ENCODE data around the gene SNUPN.

SNUPN gene

DNA sequence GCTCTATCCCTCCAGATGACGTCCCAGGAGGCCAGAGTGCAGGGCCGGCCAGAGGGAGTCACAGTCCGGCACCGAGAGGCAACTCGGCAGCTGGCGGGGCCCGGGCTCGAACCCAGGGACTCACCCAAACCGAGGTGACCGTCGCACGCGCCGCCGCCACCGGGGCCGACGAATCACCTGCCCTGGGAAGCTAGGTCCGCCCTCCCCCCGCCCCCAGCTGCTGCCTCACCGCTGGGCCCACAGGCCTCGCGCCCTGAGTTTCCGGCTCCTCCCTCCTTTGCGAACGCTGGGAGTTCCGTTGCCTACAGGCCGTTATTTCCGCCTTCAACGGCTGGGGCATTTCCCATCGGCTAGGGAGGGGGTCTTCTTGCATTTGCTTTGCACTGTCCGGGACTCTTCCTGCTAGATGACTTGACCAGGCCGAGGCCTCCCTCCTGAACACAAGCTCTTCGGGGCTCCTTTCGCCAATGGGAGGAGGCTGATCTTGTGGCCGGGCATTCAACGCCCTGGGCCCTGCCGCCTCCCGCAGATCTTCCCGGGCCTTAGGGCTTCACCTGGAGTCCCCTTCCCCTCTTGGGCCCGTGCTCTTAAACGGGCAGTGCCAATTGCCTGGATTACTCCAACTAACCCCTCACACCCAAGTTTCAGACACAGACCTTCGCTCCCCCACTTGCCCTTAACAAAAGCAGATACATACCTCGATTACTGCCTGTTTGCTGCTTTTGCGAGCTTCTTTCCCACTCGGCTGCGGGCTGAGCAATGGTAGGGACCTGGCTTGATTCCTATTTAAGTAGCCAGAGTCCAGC is at the start of gene SNUPN:
SNUPN (minus strand) TSS at position 184 of the 806 bp plus-strand sequence. CDS start 4,674 bp downstream, outside the sequence.
- peak; percentile 74 for DNase-seq

DNA sequence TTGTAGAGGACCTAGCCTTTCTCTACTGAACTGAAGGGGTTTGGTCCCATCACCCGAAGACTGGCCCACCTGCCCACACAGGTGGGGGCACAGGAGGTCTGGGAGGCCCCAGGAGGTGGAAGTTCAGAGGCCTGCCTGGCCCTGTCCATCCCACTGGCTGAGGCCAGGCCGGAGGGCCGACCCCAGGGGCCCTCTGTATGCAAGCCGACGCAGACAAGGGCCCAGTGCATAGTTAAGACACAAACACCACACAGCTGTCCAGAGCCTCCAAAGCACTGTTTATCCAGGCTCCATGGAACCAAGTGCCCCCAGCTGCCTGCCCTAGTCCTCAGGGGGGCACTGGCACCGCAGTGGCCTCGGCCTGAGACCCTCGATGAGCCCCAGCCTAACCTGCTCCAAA is 48.8 kb upstream of the SNUPN start:
- no peak for DNase-seq

DNA sequence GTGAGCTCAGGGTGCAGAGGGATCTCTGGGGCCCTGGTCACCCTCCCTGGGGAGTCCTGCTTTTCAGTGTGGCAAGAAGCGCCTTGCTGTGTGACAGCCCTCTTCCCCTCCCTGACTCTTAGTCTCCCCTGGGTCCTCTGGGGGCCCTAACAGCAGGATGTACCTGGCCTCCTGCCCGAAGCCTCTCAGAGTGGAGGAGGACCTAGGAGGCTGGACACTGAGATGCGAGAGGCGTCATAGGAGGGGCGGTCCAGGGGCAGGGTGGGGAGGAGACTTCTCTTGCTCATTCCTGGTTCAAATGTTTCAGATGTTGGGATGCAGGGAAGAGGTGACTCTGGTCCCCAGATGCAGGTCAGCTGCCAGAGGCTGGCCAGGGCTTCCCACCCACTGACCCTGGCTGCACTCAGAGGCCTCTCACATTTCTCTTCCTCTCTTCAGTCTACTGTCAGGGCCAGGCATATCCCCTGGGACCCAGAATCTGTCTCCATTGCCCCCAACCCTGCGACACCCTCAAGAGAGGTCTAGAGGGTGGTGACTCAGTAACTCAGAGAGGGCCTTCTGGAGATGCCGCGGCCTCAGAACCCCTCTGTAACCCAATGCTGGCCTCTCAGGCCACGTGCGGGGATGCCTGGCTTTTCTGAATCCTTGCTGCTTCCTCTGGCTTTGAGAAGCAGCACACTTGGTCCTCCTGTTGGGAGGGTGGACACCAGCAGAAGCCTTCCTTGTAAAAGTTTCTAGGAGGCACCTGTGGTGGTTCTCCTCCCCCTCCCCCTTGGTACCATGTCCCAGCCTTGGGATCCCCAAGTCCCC is 48.1 kb upstream of the SNUPN start:
- peak; percentile 5 for DNase-seq

DNA sequence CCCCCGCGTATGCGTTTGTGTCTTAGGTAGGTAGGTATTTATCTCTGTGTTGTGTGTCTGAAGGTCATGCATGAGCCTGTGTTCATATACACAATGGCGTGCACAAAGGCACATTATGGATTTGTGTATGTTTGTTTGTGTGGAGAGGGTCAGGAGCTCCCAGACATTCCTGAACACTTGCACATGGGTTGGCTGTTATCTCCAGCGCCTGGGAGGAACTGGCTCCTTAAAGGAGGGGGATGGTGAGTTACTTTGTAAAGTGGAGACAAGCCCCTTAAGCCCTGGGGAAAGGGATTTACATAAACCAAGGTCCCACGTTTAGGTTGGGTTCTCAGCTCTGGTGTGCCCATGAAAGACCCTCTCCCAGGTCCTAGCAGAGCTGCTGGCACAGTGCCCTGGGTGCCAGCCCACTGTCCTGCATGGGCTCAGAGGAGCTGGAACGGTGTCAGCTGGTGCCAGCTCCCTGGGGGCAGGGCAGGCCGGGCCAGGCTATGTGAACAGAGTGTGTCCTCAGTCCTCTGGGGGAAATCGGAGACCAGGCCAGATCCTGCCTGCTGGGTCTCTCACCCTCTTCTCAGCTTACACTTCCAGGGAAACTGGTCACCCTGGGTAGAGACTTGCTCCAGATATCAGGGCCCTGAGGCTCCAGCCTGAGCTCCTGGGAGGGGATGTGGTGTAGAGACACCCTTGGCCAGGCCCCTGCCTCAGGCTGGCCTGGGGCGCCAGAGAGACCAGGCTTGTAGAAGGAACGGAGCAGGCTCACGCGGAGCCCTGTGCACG is 47.3 kb upstream of the SNUPN start:
- DNase-seq, result no peak

DNA sequence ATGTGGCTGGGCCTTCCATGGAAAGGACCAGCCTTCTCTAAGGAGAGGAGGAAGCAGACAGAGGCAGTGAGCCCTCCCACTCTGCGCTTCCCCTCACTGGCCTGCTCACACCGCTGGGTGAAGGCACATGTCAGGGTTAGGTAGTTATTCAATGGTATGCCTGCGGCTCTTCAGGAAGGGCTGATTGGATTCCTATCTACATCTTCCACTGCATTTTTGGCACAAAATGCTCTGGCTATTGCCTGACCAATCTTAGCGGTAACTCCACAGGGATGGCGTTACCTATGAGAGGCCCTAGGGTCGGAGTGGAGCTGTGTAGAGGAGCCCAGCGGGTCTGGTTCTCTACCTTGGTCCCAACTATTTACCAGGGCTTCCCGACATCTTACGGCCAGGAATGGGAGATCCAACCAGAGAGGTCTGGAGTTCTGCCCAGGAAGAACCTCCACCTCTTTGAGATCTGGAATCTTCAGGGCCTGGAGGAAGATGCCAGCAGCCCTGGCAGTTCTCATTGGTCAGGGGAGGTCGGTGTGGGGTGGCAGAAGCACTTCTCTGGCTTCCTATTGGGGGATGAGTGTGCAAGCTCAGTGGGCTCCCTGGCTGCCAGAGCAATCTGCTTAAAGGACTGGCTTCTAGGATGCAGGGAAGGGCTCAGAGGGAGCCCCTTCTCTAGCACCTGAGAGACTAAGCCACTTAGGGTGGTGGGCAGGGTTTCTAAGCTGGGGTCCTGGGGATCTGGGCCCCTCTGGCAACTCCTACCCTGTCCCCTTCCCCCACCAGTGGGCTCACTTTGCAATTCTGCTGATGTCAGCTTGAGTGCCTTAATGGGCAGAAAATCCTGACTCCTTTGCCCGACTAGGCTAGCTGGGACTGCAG is 46.4 kb upstream of the SNUPN start:
- DNase-seq, result no peak

DNA sequence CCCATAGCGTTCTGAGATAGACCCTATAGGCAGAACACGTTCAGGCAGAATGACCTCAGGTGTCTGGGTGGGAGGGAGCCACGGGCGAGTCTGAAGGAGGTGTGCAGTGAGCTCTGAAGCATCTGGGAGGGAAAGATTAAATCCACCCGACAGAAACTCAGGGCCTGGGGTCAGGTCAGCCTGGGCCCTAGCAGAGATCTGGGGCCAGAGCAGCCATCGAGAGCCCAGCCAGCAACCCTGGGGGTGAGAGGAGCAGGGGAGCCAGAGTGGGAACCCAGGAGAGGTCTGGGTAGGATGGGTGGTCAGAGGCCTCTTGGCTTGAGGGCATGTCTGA is 44.3 kb upstream of the SNUPN start:
- no peak for DNase-seq

DNA sequence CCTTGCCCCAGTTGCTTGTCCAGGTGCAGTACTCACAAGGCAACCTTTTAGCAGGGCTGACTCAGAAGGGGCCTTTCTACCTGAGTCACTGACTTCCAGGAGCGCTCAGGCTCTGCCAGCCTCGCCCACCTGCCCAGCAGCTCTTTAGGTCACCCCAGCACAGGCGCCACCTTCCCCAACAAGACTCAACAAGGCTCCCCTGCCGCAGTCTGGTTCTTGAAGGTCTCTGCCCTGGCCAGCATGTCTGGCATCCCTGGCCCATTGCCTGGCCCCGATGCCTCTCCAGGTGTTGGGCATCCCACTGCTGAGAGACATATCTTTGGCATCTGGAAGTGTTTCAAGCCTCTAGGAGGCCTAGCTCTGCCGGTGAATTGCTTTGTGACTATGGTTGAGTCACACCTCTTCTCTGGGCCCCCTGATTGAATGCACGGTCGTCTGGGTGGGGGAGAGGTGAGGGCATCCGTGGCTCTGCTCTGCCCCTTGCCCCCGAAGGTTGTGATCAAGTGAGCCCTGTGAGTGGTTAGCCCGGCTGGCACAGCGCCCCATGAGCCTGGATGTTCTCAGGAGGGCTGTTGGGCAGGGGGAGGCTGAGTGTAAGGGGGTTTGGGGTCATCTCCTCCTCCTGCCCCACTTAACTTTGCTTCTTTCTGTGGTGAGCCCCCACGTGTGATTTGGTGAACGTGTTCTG is 43.8 kb upstream of the SNUPN start:
- DNase-seq, result no peak

DNA sequence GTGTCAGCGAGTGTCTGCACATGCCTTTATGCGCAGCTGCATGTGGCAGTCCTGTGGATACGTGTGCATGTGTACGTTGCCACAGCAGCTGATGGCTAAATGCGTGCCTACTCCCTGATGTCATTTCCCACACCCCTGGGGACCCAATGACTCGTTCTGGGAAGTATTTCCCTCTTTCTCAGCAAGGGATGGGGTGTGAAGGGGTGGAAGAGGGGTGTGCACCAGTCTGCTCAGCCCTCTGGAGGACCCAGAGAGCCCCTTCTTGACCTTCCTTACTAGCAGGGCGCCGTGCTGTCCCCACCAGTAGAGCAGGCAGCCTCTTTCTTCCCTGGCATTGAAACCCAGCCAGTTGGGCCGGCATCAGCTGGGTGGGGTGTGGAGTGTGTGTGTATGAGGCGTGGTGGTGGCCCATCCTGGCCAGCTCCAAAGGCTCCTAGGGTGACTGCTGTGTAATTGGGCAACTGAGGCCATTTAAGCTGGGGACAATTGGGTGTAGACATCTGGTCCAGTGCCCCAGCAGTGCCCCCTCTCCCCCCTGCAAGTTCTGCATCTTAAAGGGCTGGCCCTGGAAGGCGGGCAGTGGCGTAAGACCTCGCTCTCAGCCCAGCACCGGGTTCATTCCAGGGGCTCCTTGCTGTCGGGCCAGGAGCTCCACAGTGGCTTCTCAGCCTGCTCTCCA is 41.4 kb upstream of the SNUPN start:
- no peak for DNase-seq

DNA sequence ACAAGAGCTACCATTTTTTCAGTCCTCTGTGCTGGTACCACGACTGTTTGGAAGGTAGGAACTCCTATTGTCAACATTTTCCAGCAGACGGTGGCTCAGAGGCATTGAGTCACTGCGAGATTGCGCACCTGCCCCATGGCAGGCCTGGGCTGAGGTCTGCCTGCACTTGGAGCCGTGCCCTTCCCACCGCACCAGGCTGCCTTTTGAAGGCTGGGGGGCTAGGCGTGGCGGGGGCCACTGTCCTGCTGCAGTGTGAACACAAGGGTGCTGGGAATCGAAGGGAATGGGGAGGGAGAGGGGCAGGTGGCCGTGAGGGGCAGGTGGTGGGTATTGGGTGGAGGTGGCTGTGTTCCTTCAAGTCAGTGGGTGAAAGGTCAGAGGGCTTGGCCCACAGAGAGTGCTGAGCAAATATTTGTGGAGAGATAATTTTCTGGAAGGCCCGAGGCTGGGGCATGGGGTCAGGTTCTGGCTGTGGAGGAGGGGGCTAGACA is 38.5 kb upstream of the SNUPN start:
- no peak for DNase-seq

DNA sequence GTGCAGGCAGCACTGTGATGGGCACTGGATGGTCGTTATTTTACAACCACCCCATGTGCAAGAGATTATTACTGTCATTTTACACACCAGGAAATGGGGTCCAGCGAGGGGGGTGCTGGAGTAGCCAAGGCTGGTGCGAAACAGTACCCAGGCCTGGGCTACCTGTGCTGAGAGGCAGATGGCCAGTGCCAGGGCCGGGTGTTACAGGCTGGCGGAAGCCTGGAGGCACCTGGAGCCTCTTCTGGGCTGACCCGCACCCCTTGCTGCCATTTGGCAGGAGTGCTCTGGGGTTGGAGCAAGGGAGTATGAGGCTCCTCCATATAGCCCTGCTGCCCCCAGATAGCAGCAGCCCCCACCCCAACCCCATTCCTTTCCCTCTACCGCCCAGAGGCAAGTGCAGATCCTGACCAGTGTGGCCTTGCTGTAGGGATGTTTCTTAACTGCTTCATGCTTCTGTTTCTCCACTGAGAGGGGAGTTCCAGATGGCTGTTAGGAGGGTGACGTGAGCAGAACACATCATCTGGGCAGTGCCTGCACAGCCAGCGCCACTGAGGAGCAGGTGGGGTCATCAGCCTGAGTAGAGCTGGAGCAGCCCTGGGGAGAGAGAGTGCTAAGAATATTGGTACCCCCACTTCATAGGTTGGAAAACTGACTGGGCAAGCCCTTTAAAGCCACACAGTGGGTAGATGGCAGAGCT is 37.4 kb upstream of the SNUPN start:
- DNase-seq, result no peak

DNA sequence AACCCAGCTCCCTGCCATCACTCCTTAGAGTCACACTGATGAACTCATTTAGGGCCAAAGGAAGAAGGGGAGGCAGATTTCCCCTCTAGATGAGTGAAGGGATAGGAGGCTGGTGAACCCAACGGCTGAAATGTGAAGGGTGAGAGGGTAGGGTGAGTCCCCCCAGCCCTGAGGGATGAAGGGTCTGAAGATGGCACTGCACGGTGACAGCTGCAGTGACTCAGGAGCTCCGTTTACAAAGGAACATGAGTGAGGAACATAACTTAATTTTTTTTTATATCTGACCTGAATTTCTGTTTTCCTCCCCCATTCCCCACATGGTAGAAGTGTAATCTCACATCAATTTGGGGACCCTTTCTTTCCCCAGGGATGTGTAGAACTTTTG is 36.2 kb upstream of the SNUPN start:
- DNase-seq, result no peak

DNA sequence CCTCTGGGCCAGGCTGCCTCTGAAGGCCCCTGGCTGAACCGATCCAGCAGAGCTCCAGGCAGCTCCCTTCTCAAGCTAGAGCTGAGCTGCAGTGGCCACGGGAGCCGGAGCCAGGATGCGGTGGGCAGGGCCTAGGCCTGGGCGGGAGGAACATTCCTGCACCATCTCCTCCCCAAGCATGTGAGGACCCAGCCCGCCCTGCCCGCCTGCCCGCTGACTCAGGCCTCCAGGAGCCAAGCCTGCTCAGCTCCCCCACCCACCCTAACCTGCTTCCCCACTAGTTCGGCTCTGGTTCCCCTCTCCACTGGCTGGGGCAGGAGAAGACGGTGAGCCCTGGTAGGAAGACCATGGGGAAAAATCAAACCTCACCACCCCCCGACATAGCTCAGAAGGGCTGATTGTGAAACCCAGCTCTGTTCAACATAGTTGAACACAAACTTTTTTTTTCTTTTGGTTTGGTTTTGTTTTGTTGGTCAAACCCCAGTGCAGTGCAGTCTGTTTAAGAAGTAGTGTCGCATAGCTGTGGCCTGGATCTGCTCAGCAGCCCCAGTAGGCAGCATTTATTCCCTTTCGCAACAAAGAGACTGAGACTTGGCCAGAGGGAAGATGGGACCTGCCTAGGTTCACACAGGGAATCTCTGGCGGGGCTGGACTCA is 35.7 kb upstream of the SNUPN start:
- no peak for DNase-seq

DNA sequence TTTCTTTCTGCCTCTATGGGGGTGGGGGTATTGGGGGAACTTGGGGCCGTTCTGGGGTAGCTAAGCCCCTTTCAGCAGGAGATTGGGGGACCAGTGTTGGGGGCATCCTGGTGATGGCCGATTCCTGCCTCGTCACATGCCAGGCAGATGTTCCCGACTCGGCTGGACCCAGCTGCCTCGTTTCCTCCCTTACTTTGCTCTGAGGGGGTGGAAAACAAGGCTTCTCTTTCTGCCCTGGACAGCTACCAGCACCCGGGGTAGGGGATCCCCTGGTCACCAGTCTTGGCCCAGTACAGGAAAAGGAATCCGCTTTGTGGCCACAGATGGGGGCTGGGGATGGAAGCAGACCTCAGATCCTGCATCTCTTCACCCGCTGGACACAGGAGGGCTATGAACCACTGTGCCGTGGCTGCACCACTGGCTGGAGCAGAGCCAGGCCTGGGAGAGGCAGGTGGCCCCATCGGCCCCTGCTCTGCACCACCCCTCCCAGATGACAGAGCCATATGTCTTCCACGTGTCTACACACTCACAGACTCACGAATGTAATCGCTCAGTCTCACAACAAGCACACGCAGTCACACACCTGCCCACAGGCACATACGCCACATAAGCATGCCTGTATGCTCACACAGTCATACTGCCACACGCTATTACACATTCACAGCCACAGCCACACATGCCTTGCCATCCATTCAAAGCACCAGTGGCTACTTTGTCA is 34.6 kb upstream of the SNUPN start:
- DNase-seq, result no peak

DNA sequence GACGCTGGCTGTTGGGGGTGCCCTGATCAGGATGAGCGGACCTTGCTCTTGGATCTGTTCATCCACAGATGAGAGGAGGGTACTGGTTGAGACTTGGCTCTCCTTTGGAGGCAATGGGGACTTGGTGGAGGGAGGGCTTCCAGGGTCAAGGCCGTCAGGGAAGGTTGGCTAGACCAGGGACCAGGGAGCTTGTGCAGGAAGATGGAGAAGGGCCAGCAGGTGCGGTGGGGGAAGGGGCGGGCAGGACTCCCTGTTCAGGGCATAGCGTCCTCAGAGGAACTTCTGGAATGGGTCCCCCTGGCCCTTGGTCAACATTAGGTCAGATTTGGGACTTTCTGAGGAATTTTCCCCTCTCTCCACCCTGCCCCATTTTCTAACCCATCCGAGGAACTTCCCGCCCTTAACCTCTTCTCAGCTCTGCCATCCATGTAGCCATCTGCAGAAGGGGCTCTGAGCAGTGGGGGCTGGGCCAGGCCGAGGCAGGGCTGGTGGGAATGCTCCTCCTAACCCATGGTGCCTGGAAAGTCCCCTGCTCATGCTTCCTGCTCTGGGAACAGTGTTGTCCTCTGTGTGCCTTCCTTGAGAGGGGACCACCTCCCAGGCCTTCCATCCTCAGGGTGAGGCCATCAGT is 33.7 kb upstream of the SNUPN start:
- DNase-seq, result no peak

DNA sequence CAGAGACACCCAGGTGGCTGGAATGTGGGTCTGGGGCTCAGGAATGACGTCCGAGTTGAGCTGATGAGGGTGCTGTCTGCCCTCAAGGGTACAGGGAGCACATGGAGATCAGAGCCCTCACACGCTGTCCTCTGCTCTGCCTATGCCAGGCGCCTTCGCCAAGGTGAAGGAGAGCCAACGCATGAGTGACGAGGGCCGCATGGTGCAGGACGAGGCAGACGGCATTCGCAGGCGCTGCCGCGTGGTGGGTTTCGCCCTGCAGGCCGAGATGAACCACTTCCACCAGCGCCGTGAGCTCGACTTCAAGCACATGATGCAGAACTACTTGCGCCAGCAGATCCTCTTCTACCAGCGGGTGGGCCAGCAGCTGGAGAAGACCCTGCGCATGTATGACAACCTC is 31.3 kb upstream of the SNUPN start:
- DNase-seq, result no peak

DNA sequence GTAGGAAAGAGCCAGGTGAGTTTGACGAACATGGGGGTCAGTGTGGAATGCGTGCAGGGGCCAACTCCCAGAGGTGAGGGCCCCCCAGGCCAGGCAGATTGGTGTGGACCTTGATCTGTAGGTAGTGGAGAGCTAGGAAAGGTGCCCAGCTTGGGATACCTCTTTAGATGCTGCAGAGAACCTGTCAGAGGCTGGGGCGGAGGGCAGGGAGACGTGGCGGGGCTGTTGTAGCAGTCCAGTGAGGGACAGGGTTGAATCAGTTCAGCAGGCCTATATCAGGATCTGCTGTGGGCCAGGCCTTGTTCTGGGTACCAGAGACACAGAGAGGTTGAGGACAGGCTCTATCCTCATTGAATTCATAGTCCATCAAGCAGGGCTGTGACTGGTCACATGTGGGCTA is 30.8 kb upstream of the SNUPN start:
- DNase-seq, result no peak

DNA sequence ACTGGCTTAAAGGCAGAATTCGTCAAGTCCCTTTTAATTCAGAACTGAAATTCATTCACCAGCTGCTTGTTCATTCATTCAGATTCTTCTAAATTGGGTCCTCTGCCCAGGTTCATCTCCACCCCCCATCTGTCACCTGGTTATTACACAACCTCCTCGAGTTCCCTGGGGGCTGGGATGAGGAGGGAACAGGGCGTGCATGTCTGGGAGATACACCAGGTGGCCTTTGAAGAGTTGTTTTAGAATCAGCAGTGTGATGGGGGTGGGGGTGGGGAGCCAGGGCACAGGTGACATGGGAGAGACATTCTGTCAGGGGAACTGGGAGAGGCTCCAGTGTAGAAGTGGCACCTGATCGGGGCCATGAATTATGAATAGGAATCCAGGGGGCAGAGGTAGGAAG is 30.4 kb upstream of the SNUPN start:
- no peak for DNase-seq

DNA sequence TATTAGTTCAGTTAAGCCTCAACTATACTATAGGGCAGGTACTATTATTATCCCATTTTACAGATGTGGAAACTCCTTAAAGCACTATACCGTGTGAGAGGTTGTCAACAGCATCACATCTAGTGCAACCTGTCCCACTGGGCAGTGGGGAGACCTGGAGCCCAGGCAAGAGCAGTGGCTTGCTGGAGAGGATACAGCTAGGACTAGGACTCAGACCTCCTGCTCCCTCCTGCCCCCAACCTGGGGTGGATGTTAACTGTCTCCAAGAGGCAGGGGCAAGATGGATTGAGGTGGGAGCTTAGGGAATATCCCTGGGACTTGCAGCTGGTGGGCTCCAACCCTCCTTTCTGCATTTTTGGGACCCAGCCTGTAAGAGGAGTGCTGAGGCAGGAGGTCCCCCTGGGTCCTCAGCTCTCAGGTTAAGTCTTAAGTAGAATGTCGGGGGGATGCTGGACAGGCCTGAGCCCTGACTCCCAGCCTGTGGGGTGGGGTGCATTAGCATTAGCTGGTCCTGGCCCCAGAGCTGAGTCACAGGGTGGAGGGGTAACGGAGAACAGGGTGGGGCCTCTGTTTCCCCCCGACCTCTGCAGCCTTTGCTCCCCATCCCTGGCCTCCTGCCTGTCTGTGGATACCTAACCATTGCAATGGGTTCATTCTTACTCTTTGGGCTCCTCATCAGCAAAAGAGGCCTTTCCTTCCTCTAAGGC is 28.8 kb upstream of the SNUPN start:
- no peak for DNase-seq
